ENCODE results near the gene DUS2. TPM values are rescaled to one million over a fixed set of nuclear protein-coding genes. Genes with fewer than 3 reads are reported as not detected.
"Not testable (repeated sequence)": the region's sequence is repeated elsewhere in the genome, so short reads cannot be mapped to it uniquely, and the experiment has no call there.

DUS2 gene
- total RNA-seq, 1 experiment from 2014 or later, result 33.6 TPM

DNA sequence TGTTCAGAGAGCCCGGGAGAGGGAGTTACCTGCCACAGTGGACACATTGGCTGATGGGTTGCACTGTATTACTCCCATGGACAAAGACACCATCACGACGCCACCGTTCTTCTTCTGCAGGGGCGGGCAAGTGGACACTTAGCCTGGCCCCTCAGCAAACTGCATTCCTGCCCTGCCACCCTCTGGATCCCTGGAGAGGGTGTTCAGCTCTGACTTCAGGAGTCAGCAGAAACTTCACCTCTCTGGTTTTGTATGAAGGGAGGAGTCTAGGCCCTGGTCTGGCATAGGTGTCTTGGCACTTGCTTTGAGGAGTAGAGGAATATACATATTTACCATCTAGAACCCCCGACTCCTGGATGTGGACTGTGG, 33.1 kb upstream of the DUS2 start:
- Histone ChIP-seq H3K36me3 (ENCODE audit: control insufficient read depth, insufficient read depth, low read length) (no peaks in the 10 kb centered on the region), H3K9me3 (no peaks in the 10 kb centered on the region), H3K4me1 (peaks cover 7% of the 10 kb centered on the region), H3K4me3 (ENCODE audit: low read depth, low read length) (no peak overlapping the region), H3K27me3 (replicated peaks; ENCODE audit: control insufficient read depth, insufficient read depth, low read length) (no peaks in the 10 kb centered on the region)
- Mint-ChIP-seq H3K27me3 (ENCODE audit: insufficient read depth, unreplicated experiment) (no peaks in the 10 kb centered on the region), H3K4me1 (ENCODE audit: low read depth, unreplicated experiment) (peaks cover 1% of the 10 kb centered on the region), H3K27ac (ENCODE audit: unreplicated experiment) (no peak overlapping the region), H3K36me3 (ENCODE audit: insufficient read depth, unreplicated experiment) (no peaks in the 10 kb centered on the region), H3K9me3 (ENCODE audit: unreplicated experiment) (no peaks in the 10 kb centered on the region), H3K4me3 (ENCODE audit: unreplicated experiment) (no peak overlapping the region)
- POLR2A ChIA-PET, result no interaction called here
- TF ChIP-seq, protein P1, sequence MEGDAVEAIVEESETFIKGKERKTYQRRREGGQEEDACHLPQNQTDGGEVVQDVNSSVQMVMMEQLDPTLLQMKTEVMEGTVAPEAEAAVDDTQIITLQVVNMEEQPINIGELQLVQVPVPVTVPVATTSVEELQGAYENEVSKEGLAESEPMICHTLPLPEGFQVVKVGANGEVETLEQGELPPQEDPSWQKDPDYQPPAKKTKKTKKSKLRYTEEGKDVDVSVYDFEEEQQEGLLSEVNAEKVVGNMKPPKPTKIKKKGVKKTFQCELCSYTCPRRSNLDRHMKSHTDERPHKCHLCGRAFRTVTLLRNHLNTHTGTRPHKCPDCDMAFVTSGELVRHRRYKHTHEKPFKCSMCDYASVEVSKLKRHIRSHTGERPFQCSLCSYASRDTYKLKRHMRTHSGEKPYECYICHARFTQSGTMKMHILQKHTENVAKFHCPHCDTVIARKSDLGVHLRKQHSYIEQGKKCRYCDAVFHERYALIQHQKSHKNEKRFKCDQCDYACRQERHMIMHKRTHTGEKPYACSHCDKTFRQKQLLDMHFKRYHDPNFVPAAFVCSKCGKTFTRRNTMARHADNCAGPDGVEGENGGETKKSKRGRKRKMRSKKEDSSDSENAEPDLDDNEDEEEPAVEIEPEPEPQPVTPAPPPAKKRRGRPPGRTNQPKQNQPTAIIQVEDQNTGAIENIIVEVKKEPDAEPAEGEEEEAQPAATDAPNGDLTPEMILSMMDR (IDR thresholded peaks at IDR 0.05; ENCODE audit: insufficient read depth in 1 of 2, low read depth in 1 of 2, low read length in 1 of 2, severe bottlenecking in 1 of 2, unreplicated experiment in 1 of 2), result no peak
- BruUV-seq (replicated peaks), result no TSS peak
- no peak for DNase-seq
- intact Hi-C loops (cut with micrococcal nuclease; ENCODE audit: unreplicated experiment), result no loop called here
- CTCF ChIA-PET, result no interaction called here

DNA sequence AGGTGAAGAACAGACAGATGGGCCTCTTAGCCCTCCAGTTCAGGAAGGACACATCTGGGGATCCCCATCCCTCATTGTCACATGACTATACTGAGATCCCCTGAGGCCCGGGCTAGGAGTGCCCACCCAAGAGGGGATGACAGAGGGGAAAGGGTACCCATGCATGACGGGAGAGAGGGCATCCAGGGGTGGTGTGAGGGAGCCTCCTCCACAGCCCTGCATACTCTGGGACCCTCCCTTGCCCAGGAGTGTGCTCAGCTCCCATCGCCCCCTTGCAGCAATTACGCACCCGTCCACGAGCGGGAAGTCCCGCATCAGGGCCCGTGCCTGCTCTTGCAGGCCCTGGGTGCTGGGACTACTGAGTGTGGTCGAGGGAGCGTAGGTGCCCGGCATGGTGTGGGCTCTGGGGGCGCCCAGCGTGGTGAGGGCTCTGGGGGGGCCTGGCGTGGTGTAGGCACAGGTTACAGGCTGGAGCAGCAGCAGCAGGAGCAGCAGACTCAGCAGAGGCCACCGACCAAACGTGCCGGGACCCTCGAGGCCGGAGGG, 30.4 kb upstream of the DUS2 start:
- Mint-ChIP-seq H3K36me3 (ENCODE audit: insufficient read depth, unreplicated experiment) (no peaks in the 10 kb centered on the region), H3K27me3 (ENCODE audit: insufficient read depth, unreplicated experiment) (no peaks in the 10 kb centered on the region), H3K27ac (ENCODE audit: unreplicated experiment) (no peak overlapping the region), H3K4me1 (ENCODE audit: low read depth, unreplicated experiment) (no peaks in the 10 kb centered on the region), H3K9me3 (ENCODE audit: unreplicated experiment) (no peaks in the 10 kb centered on the region), H3K4me3 (ENCODE audit: unreplicated experiment) (no peak overlapping the region)
- ChIA-PET POLR2A (no interaction called here), CTCF (no interaction called here)
- no TSS peak for BruUV-seq (replicated peaks)
- TF ChIP-seq, protein P1 (IDR thresholded peaks at IDR 0.05; ENCODE audit: insufficient read depth in 1 of 2, low read depth in 1 of 2, low read length in 1 of 2, severe bottlenecking in 1 of 2, unreplicated experiment in 1 of 2), result no peak
- H3K9me3 ChIP-seq, result no peaks in the 10 kb centered on the region
- DNase-seq, result no peak
- no peaks in the 10 kb centered on the region for H3K27me3 ChIP-seq (replicated peaks; ENCODE audit: control insufficient read depth, insufficient read depth, low read length)
- H3K4me1 ChIP-seq, result peaks cover 7% of the 10 kb centered on the region
- no peaks in the 10 kb centered on the region for H3K36me3 ChIP-seq (ENCODE audit: control insufficient read depth, insufficient read depth, low read length)
- H3K4me3 ChIP-seq (ENCODE audit: low read depth, low read length), result no peak overlapping the region
- intact Hi-C loops (cut with micrococcal nuclease; ENCODE audit: unreplicated experiment), result loop anchor here (1.0 to 2.0 kb wide), 4 partner anchors 48 to 242 kb away; no protein-coding TSS in a partner anchor

DNA sequence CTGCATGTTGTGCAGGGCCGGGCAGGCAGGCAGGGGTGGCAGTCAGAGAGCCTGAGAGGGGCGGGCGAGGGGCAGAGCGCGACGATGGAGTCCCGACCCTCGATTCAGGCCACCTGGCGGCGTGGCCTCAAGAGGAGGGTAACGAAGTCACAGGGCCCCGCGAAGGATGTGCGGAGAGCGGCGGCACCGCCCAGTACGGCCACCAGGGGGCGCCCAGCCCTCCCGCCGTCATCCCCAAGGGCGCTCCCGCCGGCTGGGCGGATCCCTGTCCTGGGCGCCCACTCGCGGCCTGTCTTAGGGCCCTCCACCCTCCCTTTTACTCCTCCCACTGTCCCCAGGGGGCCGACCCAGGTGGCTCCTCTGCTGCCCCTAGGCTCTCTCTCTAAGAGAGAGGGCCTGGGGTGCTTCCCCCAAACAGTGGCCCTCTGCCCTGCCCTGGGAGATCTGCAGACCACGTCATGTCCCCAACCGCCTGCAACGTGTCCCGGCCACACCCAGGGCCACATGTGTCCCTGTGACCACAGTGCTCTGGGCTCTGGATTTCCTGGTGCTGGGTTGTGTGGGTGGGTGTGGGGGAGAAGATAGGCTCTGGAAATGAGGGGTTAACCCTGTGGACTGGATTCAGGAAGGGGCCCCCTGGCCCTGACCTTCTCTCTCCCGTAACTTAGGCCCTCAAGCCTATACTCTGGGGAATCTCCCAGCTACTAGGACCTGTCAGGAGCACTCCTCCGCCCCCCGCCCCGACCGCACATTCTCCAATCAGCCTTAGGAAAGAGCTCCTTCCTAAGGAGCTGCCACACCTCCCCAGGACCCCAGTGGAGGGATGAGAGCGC, 29.7 kb upstream of the DUS2 start:
- Mint-ChIP-seq H3K9me3 (ENCODE audit: unreplicated experiment) (no peaks in the 10 kb centered on the region), H3K4me1 (ENCODE audit: low read depth, unreplicated experiment) (no peaks in the 10 kb centered on the region), H3K27ac (ENCODE audit: unreplicated experiment) (no peak overlapping the region), H3K36me3 (ENCODE audit: insufficient read depth, unreplicated experiment) (no peaks in the 10 kb centered on the region), H3K4me3 (ENCODE audit: unreplicated experiment) (peak overlapping the region; percentile 37), H3K27me3 (ENCODE audit: insufficient read depth, unreplicated experiment) (no peaks in the 10 kb centered on the region)
- Histone ChIP-seq H3K36me3 (ENCODE audit: control insufficient read depth, insufficient read depth, low read length) (no peaks in the 10 kb centered on the region), H3K4me3 (ENCODE audit: low read depth, low read length) (no peak overlapping the region), H3K27me3 (replicated peaks; ENCODE audit: control insufficient read depth, insufficient read depth, low read length) (no peaks in the 10 kb centered on the region), H3K4me1 (peaks cover 7% of the 10 kb centered on the region), H3K9me3 (no peaks in the 10 kb centered on the region)
- CTCF ChIA-PET, result interaction anchor here (0.5 to 1.0 kb wide), 9 partner anchors 11 to 872 kb away, joined by 3 to 12 read pairs (median 3); partner anchors contain the start of genes DDX28 and DUS2
- no TSS peak for BruUV-seq (replicated peaks)
- peak; percentile 80 to 86 for DNase-seq
- TF ChIP-seq, protein P1 (IDR thresholded peaks at IDR 0.05; ENCODE audit: insufficient read depth in 1 of 2, low read depth in 1 of 2, low read length in 1 of 2, severe bottlenecking in 1 of 2, unreplicated experiment in 1 of 2), result peak; percentile 95
- POLR2A ChIA-PET, result interaction anchor here (0.6 kb wide), 2 partner anchors 27 to 58 kb away, joined by 3 to 5 read pairs; no protein-coding TSS in a partner anchor
- intact Hi-C loops (cut with micrococcal nuclease; ENCODE audit: unreplicated experiment), result loop anchor here (1.0 to 2.0 kb wide), 4 partner anchors 47 to 241 kb away; no protein-coding TSS in a partner anchor

DNA sequence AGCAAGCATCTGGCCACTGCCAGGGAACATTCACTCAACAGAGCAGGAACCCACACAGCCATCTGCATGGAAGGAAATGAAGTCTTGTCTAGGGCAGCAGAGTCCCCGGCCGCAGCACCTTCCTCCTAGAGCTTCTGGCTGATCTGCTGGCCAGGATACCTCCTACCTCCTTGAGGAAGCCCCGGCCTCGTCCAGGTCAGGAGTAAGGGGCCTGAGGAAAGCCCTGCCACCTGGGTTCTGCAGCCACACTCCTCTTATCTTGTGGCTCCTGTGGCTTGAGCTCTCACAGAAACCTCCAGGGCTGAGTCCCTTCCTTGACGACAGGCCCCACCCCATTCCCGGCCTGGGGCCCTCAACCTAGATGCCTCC, 29.1 kb upstream of the DUS2 start:
- H3K27me3 Mint-ChIP-seq (ENCODE audit: insufficient read depth, unreplicated experiment); H3K27ac Mint-ChIP-seq (ENCODE audit: unreplicated experiment); H3K4me1 ChIP-seq; H3K36me3 Mint-ChIP-seq (ENCODE audit: insufficient read depth, unreplicated experiment); H3K9me3 ChIP-seq; H3K4me3 ChIP-seq (ENCODE audit: low read depth, low read length); H3K27me3 ChIP-seq (replicated peaks; ENCODE audit: control insufficient read depth, insufficient read depth, low read length); H3K4me1 Mint-ChIP-seq (ENCODE audit: low read depth, unreplicated experiment); H3K9me3 Mint-ChIP-seq (ENCODE audit: unreplicated experiment); BruUV-seq (replicated peaks); DNase-seq; H3K4me3 Mint-ChIP-seq (ENCODE audit: unreplicated experiment); H3K36me3 ChIP-seq (ENCODE audit: control insufficient read depth, insufficient read depth, low read length); intact Hi-C loops (cut with micrococcal nuclease; ENCODE audit: unreplicated experiment): not testable (repeated sequence)
- ChIA-PET POLR2A (interaction anchor here (0.6 kb wide), 2 partner anchors 28 to 59 kb away, joined by 3 to 5 read pairs; no protein-coding TSS in a partner anchor), CTCF (interaction anchor here (0.5 to 1.0 kb wide), 9 partner anchors 12 to 873 kb away, joined by 3 to 12 read pairs (median 3); partner anchors contain the start of genes DDX28 and DUS2)

Measured in Caco-2 (cell line).